HCT116 (cell line): Measurements from ENCODE around the gene DCTD. TPM values are rescaled to one million over a fixed set of nuclear protein-coding genes. Genes with fewer than 3 reads are reported as not detected.

ENCODE experiments used
- ATAC-seq: fragments of 200-7000 bp; cut with Tn5 transposase; 2 replicates; pipeline ENCODE4 v1.9.1; 2020; ENCODE audit warnings: mild to moderate bottlenecking, moderate library complexity
- BruUV-seq: library from RNA; stranded (reverse); fragments of 400-500 nt; replicated peaks from 2 replicates; lab custom pipeline; 2021; lab: Mats Ljungman, UMichigan
- CTCF ChIA-PET: fragments of 300-600 bp; sonication (Branson Sonifier 250); formaldehyde crosslinking; loops from one replicate; lab custom pipeline; 2021; ENCODE audit warnings: antibody characterized with exemption; lab: Charles Lee
- POLR2A ChIA-PET: fragments of 300-600, 350-600 bp; sonication (Branson Sonifier 250); formaldehyde crosslinking; loops from one replicate; lab custom pipeline; 2021; ENCODE audit warnings: antibody characterized with exemption; lab: Charles Lee
- RAD21 ChIA-PET, 2 experiments: fragments of 300-600 bp; sonication (Branson Sonifier 250); formaldehyde crosslinking; loops; one replicate each; lab custom pipeline; 2023; ENCODE audit warnings: low total read pairs in 2 of 2; ENCODE audit not compliant: uncharacterized antibody in 2 of 2, unreplicated experiment in 2 of 2, low non-redundant PET in 1 of 2; lab: Charles Lee
- DNase-seq: peaks from one replicate; pipeline ENCODE4 v3.0.0-alpha.2; 2010; ENCODE audit warnings: low read depth, low spot score
- H2AFZ ChIP-seq: fragments of 200-600 bp; shearing (Covaris generic), sonication (generic); 2 replicates; pipeline ENCODE4 v1.6.1; 2017; ENCODE audit warnings: low read depth, mixed run types, mixed read lengths, antibody characterized with exemption, low read length; ENCODE audit not compliant: poor library complexity, severe bottlenecking
- H3K27ac ChIP-seq: 2 replicates; pipeline ENCODE4 v1.5.1; 2012; ENCODE audit warnings: low read depth, low read length
- H3K27me3 ChIP-seq: fragments of 200-600 bp; sonication (generic); 2 replicates; pipeline ENCODE4 v1.6.1; 2016; ENCODE audit warnings: mixed run types, low read length, mixed read lengths; ENCODE audit not compliant: insufficient read depth
- H3K36me3 ChIP-seq, 2 experiments: fragments of 200-500 bp in 1 of 2; fragments of 200-600 bp in 1 of 2; sonication (Bioruptor generic) in 1 of 2; sonication (generic) in 1 of 2; 2 replicates each; pipeline versions ENCODE4 v1.5.1 to v1.6.1; 2014 to 2016; ENCODE audit warnings: low read length in 2 of 2, inconsistent platforms in 1 of 2, mixed read lengths in 1 of 2, mixed run types in 1 of 2; ENCODE audit not compliant: insufficient read depth in 2 of 2, control insufficient read depth in 1 of 2
- H3K4me1 ChIP-seq, 2 experiments: fragments of 200-600 bp in 1 of 2; sonication (generic) in 1 of 2; 2 replicates each; pipeline versions ENCODE4 v1.5.1 to v1.6.1; 2012 to 2017; ENCODE audit warnings: low read length in 2 of 2, inconsistent platforms in 1 of 2, mild to moderate bottlenecking in 1 of 2, mixed read lengths in 1 of 2, mixed run types in 1 of 2, moderate library complexity in 1 of 2; ENCODE audit not compliant: insufficient read depth in 2 of 2, control insufficient read depth in 1 of 2
- H3K4me2 ChIP-seq: fragments of 200-600 bp; sonication (generic); 2 replicates; pipeline ENCODE4 v1.6.1; 2017; ENCODE audit warnings: mixed run types, low read length, mixed read lengths
- H3K4me3 ChIP-seq, 2 experiments: fragments of 200-600 bp in 1 of 2; sonication (generic) in 1 of 2; replicated peaks in 1 of 2; 2 replicates each; pipeline ENCODE4 v1.5.1; 2011 to 2016; ENCODE audit warnings: low read length in 2 of 2, control low read depth in 1 of 2, low read depth in 1 of 2, mild to moderate bottlenecking in 1 of 2, mixed read lengths in 1 of 2, mixed run types in 1 of 2
- H3K79me2 ChIP-seq: fragments of 200-600 bp; sonication (generic); 2 replicates; pipeline ENCODE4 v1.6.1; 2017; ENCODE audit warnings: mild to moderate bottlenecking, mixed run types, low read length, moderate library complexity, mixed read lengths; ENCODE audit not compliant: insufficient read depth
- H3K9ac ChIP-seq: fragments of 200-600 bp; sonication (generic); 2 replicates; pipeline ENCODE4 v1.6.1; 2016; ENCODE audit warnings: low read length, mixed read lengths
- H3K9me2 ChIP-seq: fragments of 200-600 bp; sonication (generic), shearing (Covaris generic); 2 replicates; pipeline ENCODE4 v1.6.1; 2017; ENCODE audit warnings: mixed run types, mild to moderate bottlenecking, moderate library complexity; ENCODE audit not compliant: insufficient read depth
- H3K9me3 ChIP-seq, 2 experiments: fragments of 200-500 bp in 1 of 2; fragments of 200-600 bp in 1 of 2; sonication (Bioruptor generic) in 1 of 2; sonication (generic) in 1 of 2; 2 replicates each; pipeline ENCODE4 v1.6.1; 2014 to 2017; ENCODE audit warnings: low read length in 2 of 2, mixed read lengths in 2 of 2, inconsistent platforms in 1 of 2, low read depth in 1 of 2, mild to moderate bottlenecking in 1 of 2, mixed run types in 1 of 2, moderate library complexity in 1 of 2; ENCODE audit not compliant: control insufficient read depth in 1 of 2, insufficient read depth in 1 of 2
- H4K20me1 ChIP-seq: fragments of 200-600 bp; sonication (generic), shearing (Covaris generic); 2 replicates; pipeline ENCODE4 v1.6.1; 2017; ENCODE audit warnings: mixed run types, mild to moderate bottlenecking, moderate library complexity; ENCODE audit not compliant: insufficient read depth
- EGR1 ChIP-seq: IDR thresholded peaks from 2 replicates; pipeline ENCODE4 v1.6.1; 2012; ENCODE audit warnings: low read depth
- ELF1 ChIP-seq: IDR thresholded peaks from 2 replicates; pipeline ENCODE4 v1.6.1; 2012; ENCODE audit warnings: low read depth, borderline replicate concordance
- EZH2 ChIP-seq: fragments of 200-600 bp; sonication (generic); IDR thresholded peaks from 2 replicates; pipeline ENCODE4 v1.6.1; 2017; ENCODE audit warnings: antibody characterized with exemption, mixed run types
- JUND ChIP-seq: IDR thresholded peaks from 2 replicates; pipeline ENCODE4 v1.6.1; 2012
- POLR2A ChIP-seq: IDR thresholded peaks from 2 replicates; pipeline ENCODE4 v1.7.0; 2011; ENCODE audit warnings: borderline replicate concordance; ENCODE audit not compliant: insufficient read depth, insufficient read length; ENCODE audit errors: extremely low read depth
- POLR2AphosphoS5 ChIP-seq: IDR thresholded peaks from 2 replicates; pipeline ENCODE4 v1.6.1; 2011; ENCODE audit warnings: mild to moderate bottlenecking, low read depth, low read length, moderate library complexity
- RAD21 ChIP-seq: IDR thresholded peaks from 2 replicates; pipeline ENCODE4 v1.6.1; 2012; ENCODE audit warnings: low read depth, mild to moderate bottlenecking
- SIN3A ChIP-seq: IDR thresholded peaks from 2 replicates; pipeline ENCODE4 v1.6.1; 2012; ENCODE audit warnings: low read depth
- SRF ChIP-seq: IDR thresholded peaks from 2 replicates; pipeline ENCODE4 v1.6.1; 2012; ENCODE audit warnings: low read depth
- TCF7L2 ChIP-seq: IDR thresholded peaks from 2 replicates; pipeline ENCODE4 v1.7.0; 2011; ENCODE audit warnings: borderline replicate concordance, inconsistent platforms; ENCODE audit not compliant: insufficient read depth, insufficient read length; ENCODE audit errors: extremely low read depth
- YY1 ChIP-seq: IDR thresholded peaks from 2 replicates; pipeline ENCODE4 v1.6.1; 2011; ENCODE audit warnings: low read length, low read depth, moderate library complexity, mild to moderate bottlenecking; ENCODE audit not compliant: insufficient replicate concordance; ENCODE audit errors: extremely low read depth
- ZBTB33 ChIP-seq: IDR thresholded peaks from 2 replicates; pipeline ENCODE4 v1.6.1; 2011; ENCODE audit warnings: mild to moderate bottlenecking, low read length, moderate library complexity; ENCODE audit not compliant: insufficient replicate concordance; ENCODE audit errors: extremely low read depth
- ZNF274 ChIP-seq: fragments of 200-500 bp; sonication (Bioruptor generic); IDR thresholded peaks from 2 replicates; pipeline ENCODE4 v1.6.1; 2014; ENCODE audit warnings: mild to moderate bottlenecking, low read depth, low read length, inconsistent platforms
- intact Hi-C: fragments of 100-400 bp; cut with micrococcal nuclease; formaldehyde crosslinking; loops from 2 replicates; pipeline ENCODE4 v1.10.0; 2022
- total RNA-seq: library from RNA; stranded (reverse); gene quantifications from one replicate; pipeline ENCODE4 v1.2.1, GENCODE V29; 2021; ENCODE audit not compliant: unreplicated experiment
- TF ChIP-seq, protein P1 (sequence below): IDR thresholded peaks from 2 replicates; pipeline ENCODE4 v1.6.1; 2012
- TF ChIP-seq, protein P2 (sequence below): IDR thresholded peaks from 2 replicates; pipeline ENCODE4 v1.6.1; 2012

Gene DCTD
- total RNA-seq, 1 experiment from 2014 or later, result 96.3 TPM

DNA sequence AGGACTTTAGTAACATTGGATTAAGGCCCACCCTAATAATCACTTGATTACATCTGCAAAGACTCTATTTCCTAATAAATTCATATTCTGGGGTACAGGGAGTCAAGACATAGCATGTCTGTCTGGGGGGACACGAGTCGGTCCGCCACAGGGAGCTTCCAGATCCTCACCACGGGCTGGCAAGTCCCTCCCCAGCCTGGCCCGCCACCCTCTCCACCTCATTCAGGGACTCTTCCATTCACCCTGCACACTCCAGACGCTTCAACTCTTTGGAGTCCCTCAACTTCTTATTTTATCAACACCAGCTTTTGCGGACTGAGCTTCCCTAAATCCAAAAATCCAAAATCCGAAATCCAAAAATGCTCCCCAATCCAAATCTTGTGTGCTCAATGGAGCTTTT, 71.2 kb downstream of the DCTD start:
- H3K4me3 ChIP-seq, result no peak overlapping the region
- ChIA-PET POLR2A (no interaction called here), RAD21 (no interaction called here), CTCF (no interaction called here)
- H3K9ac ChIP-seq, result no peak overlapping the region
- no peaks in the 10 kb centered on the region for H3K27me3 ChIP-seq
- H3K79me2 ChIP-seq, result no peaks in the 10 kb centered on the region
- H3K36me3 ChIP-seq, result no peaks in the 10 kb centered on the region
- no TSS peak for BruUV-seq
- no peaks in the 10 kb centered on the region for H3K9me3 ChIP-seq
- TF ChIP-seq ELF1, result no peak
- TF ChIP-seq SRF, result no peak
- no peak for TF ChIP-seq POLR2A
- no peak for TF ChIP-seq YY1
- no peak for TF ChIP-seq TCF7L2
- no peak for TF ChIP-seq ZBTB33
- no peak for TF ChIP-seq EGR1
- TF ChIP-seq, protein P1, sequence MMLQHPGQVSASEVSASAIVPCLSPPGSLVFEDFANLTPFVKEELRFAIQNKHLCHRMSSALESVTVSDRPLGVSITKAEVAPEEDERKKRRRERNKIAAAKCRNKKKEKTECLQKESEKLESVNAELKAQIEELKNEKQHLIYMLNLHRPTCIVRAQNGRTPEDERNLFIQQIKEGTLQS, result no peak
- TF ChIP-seq SIN3A, result no peak
- no peak for TF ChIP-seq RAD21
- no peak for TF ChIP-seq POLR2AphosphoS5
- TF ChIP-seq, protein P2, sequence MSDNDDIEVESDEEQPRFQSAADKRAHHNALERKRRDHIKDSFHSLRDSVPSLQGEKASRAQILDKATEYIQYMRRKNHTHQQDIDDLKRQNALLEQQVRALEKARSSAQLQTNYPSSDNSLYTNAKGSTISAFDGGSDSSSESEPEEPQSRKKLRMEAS, result no peak
- TF ChIP-seq JUND, result no peak
- TF ChIP-seq EZH2, result no peak
- no peak for TF ChIP-seq ZNF274
- no peaks in the 10 kb centered on the region for H3K4me1 ChIP-seq
- ATAC-seq (no peak), DNase-seq (no peak)
- intact Hi-C loops, result no loop called here
- no peak overlapping the region for H3K4me2 ChIP-seq
- H3K27ac ChIP-seq, result no peak overlapping the region
- no peaks in the 10 kb centered on the region for H4K20me1 ChIP-seq
- H2AFZ ChIP-seq, result no peak overlapping the region
- H3K9me2 ChIP-seq, result no peaks in the 10 kb centered on the region
